Chondrocyte (in vitro differentiated cells): ENCODE results near the gene EPHB1. TPM values are rescaled to one million over a fixed set of nuclear protein-coding genes. Genes with fewer than 3 reads are reported as not detected.

ENCODE experiments used
- DNase-seq: peaks from one replicate; pipeline ENCODE4 v3.0.0; 2021; ENCODE audit warnings: mixed read lengths, low spot score
- H3K27ac Mint-ChIP-seq: one replicate; pipeline ENCODE4 v1.8.0; 2021; ENCODE audit warnings: mild to moderate bottlenecking, moderate library complexity, mixed read lengths; ENCODE audit not compliant: unreplicated experiment
- H3K27me3 Mint-ChIP-seq: 2 replicates; pipeline ENCODE4 v1.8.0; 2021; ENCODE audit warnings: low read depth, mixed read lengths
- H3K36me3 Mint-ChIP-seq: 2 replicates; pipeline ENCODE4 v1.8.0; 2021; ENCODE audit warnings: low read depth, mixed read lengths
- H3K4me1 Mint-ChIP-seq: 2 replicates; pipeline ENCODE4 v1.8.0; 2021; ENCODE audit warnings: low read depth, mild to moderate bottlenecking, mixed read lengths
- H3K4me3 Mint-ChIP-seq: one replicate; pipeline ENCODE4 v1.8.0; 2021; ENCODE audit warnings: mild to moderate bottlenecking, moderate library complexity, mixed read lengths; ENCODE audit not compliant: unreplicated experiment
- H3K9me3 Mint-ChIP-seq: 2 replicates; pipeline ENCODE4 v1.8.0; 2021; ENCODE audit warnings: low read depth, mixed read lengths
- CTCF ChIP-seq: fragments of 200-600 bp; sonication (generic); IDR thresholded peaks from 2 replicates; pipeline ENCODE4 v1.5.0; 2021; ENCODE audit warnings: antibody characterized with exemption, mild to moderate bottlenecking, moderate library complexity
- total RNA-seq: library from RNA; stranded (reverse); gene quantifications from 3 replicates; pipeline ENCODE4 v1.2.1, GENCODE V29; 2021

The EPHB1 gene
- total RNA-seq, 1 donor from 2014 or later, result 1.7 TPM

GRCh38 chr3:134933997-134934396 lies 138.9 kb downstream of the EPHB1 start:
- no peak overlapping the region for H3K4me3 Mint-ChIP-seq
- H3K36me3 Mint-ChIP-seq, result no peaks in the 10 kb centered on the region
- no peak for DNase-seq
- H3K27me3 Mint-ChIP-seq, result no peaks in the 10 kb centered on the region
- H3K27ac Mint-ChIP-seq, result no peak overlapping the region
- no peaks in the 10 kb centered on the region for H3K9me3 Mint-ChIP-seq
- H3K4me1 Mint-ChIP-seq, result no peaks in the 10 kb centered on the region
- TF ChIP-seq CTCF, result no peak

- no peaks in the 10 kb centered on the region for H3K36me3 Mint-ChIP-seq
- no peak for TF ChIP-seq CTCF
- no peak for DNase-seq
- H3K27ac Mint-ChIP-seq, result no peak overlapping the region
- no peak overlapping the region for H3K4me3 Mint-ChIP-seq
- no peaks in the 10 kb centered on the region for H3K9me3 Mint-ChIP-seq
- no peaks in the 10 kb centered on the region for H3K4me1 Mint-ChIP-seq
- H3K27me3 Mint-ChIP-seq, result no peaks in the 10 kb centered on the region
These were observed 139.9 kb downstream of the EPHB1 start for GRCh38 chr3:134934933-134935332.

DNA sequence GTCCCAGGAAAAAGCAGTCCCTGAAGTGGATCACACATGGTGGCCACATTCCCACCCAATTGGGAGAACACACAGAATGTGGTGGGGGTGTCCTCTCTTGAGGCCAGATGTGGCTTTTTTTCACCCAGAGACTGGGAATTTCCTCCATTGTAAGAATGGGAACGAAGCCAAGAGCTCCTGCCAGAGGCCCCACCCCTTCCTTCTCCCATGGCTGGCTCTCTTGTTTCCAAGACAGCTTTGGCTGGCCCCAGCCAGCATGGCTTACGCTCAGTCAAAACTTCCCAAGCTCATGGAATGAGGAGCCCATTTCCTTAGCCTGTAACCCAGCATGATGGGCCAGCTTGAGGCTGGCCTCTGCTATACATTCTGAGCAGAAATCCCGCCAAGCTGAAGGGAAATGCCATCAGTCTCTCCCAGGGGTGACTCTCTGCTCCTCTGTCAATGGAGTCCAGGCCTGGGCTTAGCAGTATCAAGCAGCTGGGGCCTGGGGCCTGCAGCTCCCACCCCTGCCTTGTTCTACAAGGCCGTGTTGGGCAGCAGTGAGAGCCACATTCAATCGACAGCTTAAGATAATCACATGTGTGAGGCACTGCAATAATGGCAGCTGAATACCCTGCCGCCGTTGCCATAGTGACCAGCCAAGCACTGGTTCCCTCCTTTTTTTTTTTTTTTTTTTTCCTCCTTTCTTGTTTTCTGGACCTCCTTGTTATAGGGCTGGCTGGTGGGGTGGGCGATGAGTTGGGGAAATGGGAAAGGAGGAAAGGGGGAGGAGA lies 142.4 kb downstream of the EPHB1 start:
- Mint-ChIP-seq H3K9me3 (no peaks in the 10 kb centered on the region), H3K4me1 (no peaks in the 10 kb centered on the region), H3K4me3 (no peak overlapping the region), H3K27me3 (no peaks in the 10 kb centered on the region), H3K27ac (no peak overlapping the region), H3K36me3 (no peaks in the 10 kb centered on the region)
- TF ChIP-seq CTCF, result no peak
- no peak for DNase-seq

- Mint-ChIP-seq H3K36me3 (no peaks in the 10 kb centered on the region), H3K27me3 (no peaks in the 10 kb centered on the region), H3K4me1 (no peaks in the 10 kb centered on the region), H3K4me3 (no peak overlapping the region), H3K9me3 (no peaks in the 10 kb centered on the region), H3K27ac (no peak overlapping the region)
- DNase-seq, result no peak
- no peak for TF ChIP-seq CTCF
These were observed 143.0 kb downstream of the EPHB1 start for GRCh38 chr3:134938029-134938525.

DNA sequence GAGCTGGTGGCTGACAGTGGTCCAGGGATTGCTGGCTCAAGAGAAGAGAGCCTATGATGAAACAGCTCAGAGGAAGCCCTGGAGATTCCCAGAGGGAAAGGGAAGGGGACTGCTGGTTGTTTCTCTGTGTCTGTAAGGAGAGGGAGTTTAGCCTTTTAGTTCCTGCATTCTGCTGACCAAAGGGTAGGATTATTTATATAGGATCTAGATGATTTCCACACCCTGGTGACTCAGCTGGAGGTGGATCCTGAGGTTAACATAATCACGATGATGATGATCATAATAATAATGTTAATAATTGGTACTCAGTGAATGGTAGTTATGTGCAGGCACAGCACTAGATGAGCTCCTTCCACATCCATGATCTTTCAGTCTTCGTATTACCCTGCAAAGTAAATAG lies 144.9 kb downstream of the EPHB1 start:
- TF ChIP-seq CTCF, result no peak
- peaks cover 2% of the 10 kb centered on the region for H3K9me3 Mint-ChIP-seq
- no peaks in the 10 kb centered on the region for H3K27me3 Mint-ChIP-seq
- H3K4me3 Mint-ChIP-seq, result no peak overlapping the region
- no peak for DNase-seq
- H3K4me1 Mint-ChIP-seq, result no peaks in the 10 kb centered on the region
- H3K27ac Mint-ChIP-seq, result no peak overlapping the region
- no peaks in the 10 kb centered on the region for H3K36me3 Mint-ChIP-seq
